ENCODE measurements around the gene ULBP2.
"Not testable (repeated sequence)": the region's sequence is repeated elsewhere in the genome, so short reads cannot be mapped to it uniquely, and the experiment has no call there.

DNA sequence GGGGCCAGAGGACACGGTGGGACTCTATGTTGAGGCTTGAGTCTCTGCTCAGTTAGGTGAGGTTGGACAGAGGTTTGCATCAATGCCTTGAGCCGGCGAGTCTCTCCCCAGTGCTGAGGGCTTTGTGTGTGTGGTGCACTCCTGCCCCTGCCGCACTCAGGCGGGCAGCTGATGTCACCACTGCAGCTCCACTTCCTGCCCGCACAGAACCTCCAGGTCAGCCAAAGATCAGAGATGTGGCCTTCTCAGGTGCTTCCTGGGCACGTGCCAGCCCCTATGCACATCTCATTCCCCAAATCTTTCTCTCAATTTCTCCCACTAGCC, 49.6 kb downstream of the ULBP2 start:
- TF ChIP-seq, protein P1, sequence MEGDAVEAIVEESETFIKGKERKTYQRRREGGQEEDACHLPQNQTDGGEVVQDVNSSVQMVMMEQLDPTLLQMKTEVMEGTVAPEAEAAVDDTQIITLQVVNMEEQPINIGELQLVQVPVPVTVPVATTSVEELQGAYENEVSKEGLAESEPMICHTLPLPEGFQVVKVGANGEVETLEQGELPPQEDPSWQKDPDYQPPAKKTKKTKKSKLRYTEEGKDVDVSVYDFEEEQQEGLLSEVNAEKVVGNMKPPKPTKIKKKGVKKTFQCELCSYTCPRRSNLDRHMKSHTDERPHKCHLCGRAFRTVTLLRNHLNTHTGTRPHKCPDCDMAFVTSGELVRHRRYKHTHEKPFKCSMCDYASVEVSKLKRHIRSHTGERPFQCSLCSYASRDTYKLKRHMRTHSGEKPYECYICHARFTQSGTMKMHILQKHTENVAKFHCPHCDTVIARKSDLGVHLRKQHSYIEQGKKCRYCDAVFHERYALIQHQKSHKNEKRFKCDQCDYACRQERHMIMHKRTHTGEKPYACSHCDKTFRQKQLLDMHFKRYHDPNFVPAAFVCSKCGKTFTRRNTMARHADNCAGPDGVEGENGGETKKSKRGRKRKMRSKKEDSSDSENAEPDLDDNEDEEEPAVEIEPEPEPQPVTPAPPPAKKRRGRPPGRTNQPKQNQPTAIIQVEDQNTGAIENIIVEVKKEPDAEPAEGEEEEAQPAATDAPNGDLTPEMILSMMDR (IDR thresholded peaks at IDR 0.05; ENCODE audit: low read depth, low read length): not testable (repeated sequence)
- TF ChIP-seq EZH2phosphoT487 (IDR thresholded peaks at IDR 0.05; ENCODE audit: low read depth): not testable (repeated sequence)

All from OCI-LY3 (cell line).